ENCODE measurements around the gene SETD1B.

The SETD1B gene

GRCh38 chr12:121809712-121810116, 5.9 kb downstream of the SETD1B start:
- no peak for DNase-seq

DNA sequence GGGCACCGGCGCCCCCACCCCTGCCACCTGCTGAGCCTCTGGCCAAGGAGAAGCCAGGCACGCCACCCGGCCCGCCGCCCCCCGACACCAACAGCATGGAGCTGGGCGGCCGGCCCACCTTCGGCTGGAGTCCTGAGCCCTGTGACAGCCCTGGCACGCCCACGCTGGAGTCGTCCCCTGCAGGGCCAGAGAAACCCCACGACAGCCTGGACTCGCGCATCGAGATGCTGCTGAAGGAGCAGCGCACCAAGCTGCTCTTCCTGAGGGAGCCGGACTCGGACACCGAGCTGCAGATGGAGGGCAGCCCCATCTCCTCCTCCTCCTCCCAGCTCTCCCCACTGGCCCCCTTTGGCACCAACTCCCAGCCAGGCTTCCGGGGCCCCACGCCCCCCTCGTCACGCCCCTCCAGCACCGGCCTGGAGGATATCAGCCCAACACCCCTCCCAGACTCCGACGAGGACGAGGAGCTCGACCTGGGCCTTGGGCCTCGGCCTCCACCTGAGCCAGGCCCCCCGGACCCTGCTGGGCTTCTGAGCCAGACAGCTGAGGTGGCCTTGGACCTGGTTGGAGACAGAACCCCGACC, 6.5 kb downstream of the SETD1B start:
- DNase-seq, result no peak

DNA sequence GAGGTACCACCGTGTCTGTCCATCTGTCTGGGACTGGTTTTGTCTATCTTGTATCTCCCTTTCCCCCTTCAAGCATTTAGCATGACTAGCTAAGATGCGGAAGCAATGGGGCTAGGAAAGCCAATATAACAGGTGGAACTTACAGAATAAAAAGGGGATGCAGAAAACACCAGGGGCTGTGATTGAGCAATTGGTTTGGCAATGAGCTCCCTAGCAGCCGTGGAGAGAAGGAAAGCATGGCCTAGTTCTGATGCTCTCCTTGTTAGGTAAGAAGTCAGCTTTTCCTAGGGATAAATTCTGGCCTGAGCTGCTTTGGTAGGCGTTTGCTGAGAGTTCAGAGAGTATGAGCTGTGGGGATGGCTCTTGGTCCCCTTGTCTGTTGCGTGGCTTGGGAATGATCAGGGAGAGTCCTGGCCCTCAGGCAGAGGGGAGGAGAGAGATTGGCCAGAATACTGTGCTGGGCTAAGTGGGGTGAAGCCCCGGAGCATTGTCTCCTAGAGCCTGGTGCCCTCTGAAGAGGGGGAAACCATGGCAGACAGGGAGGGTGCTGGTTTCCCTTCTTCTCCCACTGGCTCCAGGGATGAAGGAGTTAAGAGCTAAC, 7.1 kb downstream of the SETD1B start:
- DNase-seq, result no peak

- peak; percentile 65 for DNase-seq
These were observed 7.9 kb downstream of the SETD1B start for GRCh38 chr12:121811434-121812319.

GRCh38 chr12:121812320-121812871, 8.6 kb downstream of the SETD1B start:
- peak; percentile 20 for DNase-seq

DNA sequence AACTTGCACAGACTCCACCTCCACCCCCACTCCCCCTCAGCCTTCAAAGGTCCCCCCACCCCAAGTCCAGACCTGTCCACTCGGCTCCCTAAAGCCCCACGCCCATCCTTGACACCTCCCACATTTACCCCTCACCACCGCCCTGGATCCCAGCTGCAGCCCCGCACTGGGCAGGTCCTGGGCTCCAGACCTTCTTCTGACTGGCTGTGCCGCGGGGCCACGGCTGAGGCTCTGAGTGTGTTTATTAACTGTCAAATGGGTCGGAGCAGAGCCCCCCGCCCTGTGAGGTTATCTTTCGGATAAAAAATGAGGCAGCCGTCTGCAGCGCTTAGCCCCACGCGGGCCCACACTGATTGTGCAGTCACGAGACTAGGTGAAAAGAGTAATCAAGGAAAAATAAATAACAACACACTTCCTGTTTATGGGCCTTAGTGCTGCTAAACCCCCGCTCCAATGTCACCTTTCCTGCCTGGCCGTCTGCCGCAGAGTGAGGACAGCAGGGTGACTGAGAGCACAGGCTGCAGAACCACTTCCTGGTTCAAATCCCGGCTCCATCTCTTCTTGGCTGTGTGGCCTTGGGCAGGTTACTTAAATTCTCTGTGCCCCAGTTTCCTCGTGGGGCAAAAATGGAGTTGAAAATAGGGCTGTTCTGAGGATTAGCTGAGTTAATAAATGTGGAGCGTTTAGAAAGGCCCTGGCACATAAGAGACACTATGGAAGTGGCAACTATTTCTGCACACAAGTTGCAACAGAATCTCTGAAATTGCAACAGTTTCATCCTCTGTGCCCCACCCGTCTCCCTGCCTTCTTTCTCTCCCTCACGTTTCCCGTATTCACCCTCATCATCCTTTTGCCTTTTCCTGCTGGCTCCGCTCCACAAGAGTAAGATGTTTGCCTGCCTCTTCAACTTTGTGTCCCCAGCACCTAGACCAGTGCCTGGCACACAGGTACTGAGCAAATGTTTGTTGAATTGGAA, 9.4 kb downstream of the SETD1B start:
- DNase-seq, result no peak

- DNase-seq, result no peak
These were observed 10.1 kb downstream of the SETD1B start for GRCh38 chr12:121813951-121814350.

- no peak for DNase-seq
These were observed 10.8 kb downstream of the SETD1B start for GRCh38 chr12:121814429-121815119.

DNA sequence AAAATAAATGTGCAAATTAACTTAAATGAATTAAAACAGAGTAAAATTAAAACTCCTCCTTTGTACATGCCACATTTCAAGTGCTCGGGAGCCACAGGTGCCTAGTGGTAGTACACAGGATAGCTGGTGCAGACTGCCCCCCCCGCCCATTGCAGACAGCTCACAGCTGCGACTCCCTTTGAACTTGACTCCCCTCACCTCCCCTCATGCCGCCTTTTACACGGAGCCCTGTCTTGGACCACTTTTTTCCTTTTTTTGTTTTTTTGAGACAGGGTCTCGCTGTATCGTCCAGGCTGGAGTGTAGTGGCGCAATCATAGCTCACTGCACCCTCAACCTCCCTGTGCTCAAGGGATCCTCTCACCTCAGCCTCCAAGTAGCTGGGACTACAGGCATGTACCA, 11.5 kb downstream of the SETD1B start:
- no peak for DNase-seq

- DNase-seq, result no peak
These were observed 13.3 kb downstream of the SETD1B start for GRCh38 chr12:121816925-121817647.

- no peak for DNase-seq
These were observed 13.8 kb downstream of the SETD1B start for GRCh38 chr12:121817648-121818043.

DNA sequence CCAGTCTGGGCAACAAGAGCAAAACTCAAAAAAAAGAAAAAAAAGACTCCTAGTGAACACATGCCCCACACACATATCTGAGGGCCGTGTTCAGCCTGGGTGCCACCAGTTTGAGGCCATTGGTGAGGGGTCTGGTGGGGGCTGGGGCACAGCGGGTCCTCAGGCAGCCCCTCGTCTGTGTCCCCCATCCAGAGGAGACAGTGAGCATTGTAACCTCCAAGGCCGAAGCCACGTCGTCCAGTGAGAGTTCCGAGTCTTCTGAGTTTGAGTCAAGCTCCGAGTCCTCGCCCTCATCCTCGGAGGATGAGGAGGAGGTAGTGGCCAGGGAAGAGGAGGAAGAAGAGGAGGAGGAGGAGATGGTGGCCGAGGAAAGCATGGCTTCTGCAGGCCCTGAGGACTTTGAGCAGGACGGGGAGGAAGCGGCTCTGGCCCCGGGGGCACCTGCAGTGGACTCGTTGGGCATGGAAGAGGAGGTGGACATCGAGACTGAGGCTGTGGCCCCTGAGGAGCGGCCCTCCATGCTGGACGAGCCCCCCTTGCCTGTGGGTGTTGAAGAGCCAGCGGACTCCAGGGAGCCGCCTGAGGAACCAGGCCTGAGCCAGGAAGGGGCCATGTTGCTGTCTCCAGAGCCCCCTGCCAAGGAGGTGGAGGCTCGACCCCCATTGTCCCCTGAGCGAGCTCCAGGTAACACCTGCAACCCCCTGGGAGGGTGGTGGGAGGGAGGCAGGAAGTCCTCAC, 15.6 kb downstream of the SETD1B start:
- DNase-seq, result no peak

DNA sequence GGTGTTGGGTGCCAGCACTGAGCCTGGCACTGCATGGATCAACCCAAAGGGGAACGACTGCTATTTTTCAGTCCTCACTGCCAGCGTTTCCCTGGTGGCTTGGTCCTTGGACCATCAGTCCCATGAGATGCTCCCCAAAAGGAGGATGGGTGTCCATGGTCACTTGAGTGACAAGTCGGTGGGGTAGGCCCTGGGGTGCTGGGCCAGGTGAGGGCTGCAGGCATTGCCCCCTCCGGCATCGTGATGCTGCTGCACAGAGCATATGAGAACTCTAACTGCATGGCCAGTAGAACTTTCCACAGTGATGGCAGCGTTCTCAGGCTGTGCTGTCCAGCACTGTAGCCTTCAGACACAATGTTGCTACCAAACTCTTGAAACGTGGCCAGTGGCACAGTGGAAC, 16.2 kb downstream of the SETD1B start:
- DNase-seq, result no peak

DNA sequence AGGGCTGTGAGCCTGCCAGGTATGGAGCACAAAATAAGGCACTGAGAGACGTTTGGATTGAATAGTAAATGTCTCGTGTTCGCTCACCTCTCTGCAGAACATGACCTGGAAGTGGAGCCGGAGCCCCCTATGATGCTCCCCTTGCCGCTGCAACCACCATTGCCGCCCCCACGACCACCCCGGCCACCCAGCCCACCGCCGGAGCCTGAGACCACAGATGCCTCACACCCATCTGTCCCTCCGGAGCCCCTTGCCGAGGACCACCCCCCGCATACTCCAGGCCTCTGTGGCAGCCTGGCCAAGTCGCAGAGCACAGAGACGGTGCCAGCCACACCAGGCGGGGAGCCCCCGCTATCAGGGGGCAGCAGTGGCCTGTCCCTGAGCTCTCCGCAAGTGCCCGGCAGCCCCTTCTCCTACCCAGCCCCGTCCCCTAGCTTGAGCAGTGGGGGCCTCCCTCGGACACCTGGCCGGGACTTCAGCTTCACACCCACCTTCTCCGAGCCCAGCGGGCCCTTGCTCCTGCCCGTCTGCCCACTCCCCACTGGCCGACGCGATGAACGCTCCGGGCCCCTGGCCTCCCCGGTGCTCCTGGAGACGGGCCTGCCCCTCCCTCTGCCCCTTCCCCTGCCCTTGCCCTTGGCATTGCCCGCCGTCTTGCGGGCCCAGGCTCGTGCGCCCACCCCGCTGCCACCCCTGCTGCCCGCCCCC, 18.7 kb downstream of the SETD1B start:
- DNase-seq, result no peak

GRCh38 chr12:121823101-121823726, 19.4 kb downstream of the SETD1B start:
- DNase-seq, result no peak

GRCh38 chr12:121823727-121824115, 19.9 kb downstream of the SETD1B start:
- no peak for DNase-seq

DNA sequence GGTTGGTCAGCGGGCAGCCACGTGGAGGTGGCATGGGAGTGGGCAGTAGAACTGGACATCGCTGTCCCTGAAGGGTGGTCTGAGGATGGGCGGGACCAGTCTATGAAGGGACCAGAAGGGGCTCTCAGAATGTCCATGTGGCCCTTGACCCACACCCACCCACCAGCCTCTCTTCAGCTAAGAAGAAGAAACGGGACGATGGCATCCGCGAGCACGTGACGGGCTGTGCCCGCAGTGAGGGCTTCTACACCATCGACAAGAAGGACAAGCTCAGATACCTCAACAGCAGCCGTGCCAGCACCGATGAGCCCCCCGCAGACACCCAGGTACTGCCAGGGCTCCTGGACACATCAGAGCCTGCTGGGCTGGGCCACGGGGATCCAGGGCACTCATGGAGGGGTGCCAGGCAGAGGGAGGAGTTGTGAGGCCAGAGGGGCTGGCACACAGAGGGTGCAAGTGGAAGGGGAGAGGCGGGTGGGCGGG, 21.3 kb downstream of the SETD1B start:
- DNase-seq, result no peak

DNA sequence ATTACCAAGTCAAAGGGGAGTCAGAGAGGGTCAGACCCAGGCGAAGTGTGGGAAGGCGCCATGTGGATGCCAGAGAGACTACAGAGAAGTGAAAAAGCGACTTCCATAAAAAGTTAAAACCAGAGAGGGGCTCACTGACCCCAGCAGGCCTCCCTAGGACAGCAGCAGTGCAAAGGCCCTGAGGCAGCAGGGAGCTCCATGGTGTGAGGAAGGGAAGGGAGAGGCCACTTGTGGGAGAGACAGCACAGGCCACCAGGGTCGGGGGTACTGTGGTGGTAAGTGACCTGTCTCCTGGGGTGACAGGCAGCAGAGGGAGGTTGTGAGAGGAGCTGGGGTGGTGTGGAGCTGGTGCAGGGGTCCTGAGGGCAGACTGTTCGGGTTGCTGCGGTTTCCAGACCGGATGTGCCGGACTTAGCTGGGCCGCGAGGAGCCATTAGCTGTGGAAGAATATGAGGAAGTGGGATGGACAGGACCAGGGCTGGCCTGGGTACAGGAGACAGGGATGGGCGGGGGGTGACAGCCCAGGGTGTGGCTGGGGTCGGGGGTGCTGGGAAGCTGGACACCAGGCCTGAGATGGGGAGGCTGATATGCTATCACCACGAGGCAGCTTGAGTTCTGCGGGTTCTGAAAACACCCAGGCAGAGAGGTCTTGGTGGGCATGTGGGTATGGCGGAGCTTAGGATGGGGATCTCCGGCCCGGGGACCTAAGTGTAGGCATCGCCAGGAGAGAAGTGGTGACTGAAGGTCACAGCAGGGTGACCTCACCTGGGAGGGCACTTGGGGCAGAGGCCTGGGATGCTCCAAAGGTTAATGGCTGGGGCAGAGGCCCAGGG, 22.7 kb downstream of the SETD1B start:
- no peak for DNase-seq
